Endothelial cell of hepatic sinusoid (primary cell): ENCODE measurements around the gene FNDC3A.
"Not testable (repeated sequence)": the region's sequence is repeated elsewhere in the genome, so short reads cannot be mapped to it uniquely, and the experiment has no call there.

Experiments used
- in situ Hi-C: cut with HindIII; loops from 2 replicates; pipeline ENCODE4 v1.10.0; 2017; ENCODE audit warnings: low sequenced_read_pairs

FNDC3A gene

DNA sequence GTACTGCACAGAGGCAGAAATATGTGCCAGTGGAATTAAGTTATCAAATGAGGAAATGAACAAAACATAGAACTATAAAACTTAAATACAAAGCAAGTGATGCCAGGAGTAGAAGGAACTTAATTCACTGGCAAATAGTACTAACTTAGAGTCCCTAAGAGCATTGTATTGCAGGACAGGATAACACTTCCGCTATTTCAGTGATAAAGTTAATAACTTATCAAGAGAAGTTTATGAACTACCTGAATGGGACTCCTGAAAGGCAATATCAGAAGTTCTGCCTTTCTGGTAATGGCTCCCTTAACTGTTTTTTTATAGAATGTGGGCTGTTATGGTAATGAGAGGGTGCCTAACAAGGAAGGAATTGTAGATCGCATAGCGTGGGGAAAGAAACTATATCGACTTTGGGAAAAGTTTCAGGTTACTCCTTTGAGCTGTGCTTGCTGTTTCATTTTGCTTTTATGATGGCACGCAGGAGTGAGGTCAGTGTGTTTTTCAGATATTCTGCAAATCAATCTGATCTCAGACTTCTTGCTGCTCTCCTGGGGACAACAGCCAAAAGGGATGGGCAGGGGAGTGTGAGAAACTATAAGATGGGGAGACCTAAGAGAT is 149.1 kb downstream of the FNDC3A start:
- in situ Hi-C loops: loop anchor here (5.0 kb wide), 1 partner anchor 78 kb away; no protein-coding TSS in a partner anchor

DNA sequence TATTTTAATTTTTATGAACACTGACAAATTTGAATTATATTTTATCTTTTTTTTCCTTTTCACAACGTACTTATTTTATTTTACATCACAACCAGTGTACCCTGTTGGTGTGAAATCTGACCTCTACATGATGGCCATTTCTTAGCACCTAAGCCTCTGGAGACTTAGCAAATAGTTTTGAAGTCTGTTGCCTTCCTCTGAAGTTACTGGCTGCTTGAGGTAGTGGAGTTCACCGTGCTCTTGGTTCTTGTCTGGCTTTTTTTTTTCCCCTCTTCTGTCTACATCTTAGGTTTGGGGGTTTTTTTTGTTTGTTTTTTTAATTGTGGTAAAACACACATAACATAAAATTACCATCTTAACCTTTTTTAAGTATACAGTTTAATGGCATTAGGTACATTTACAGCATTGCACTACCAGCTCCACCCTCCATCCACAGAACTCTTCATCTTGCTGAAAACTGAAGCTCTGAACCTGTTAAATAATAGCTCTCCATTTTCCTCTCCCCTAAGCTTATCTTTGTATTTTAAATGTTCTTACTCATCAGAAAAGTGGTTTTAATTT is 150.3 kb downstream of the FNDC3A start:
- in situ Hi-C loops: loop anchor here (5.0 kb wide), 1 partner anchor 76 kb away; no protein-coding TSS in a partner anchor

DNA sequence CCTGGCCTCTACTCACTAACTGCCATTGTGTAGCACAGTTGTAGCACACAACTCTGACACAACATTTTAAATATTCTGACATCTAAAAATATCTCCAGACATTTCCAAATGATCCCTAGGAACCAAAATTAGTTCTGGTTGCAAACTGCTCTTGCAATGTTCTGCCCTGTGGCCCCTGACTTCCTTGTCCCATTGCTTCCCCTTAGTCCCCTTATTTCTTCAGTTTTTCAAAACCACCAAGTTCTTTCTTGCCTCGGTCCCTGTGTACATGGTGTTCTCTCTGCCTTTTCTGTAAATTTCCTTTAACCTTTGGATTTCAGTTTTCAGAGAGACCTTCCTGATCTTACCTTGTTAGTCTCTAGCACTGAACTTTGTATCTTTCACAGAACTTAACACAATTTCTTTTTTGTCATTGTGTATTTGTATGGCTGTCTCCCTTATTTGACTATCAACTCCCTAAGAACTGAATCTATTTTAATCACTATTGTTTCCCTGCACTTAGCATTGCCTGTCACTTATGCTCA is 156.8 kb downstream of the FNDC3A start:
- in situ Hi-C loops: no loop called here

DNA sequence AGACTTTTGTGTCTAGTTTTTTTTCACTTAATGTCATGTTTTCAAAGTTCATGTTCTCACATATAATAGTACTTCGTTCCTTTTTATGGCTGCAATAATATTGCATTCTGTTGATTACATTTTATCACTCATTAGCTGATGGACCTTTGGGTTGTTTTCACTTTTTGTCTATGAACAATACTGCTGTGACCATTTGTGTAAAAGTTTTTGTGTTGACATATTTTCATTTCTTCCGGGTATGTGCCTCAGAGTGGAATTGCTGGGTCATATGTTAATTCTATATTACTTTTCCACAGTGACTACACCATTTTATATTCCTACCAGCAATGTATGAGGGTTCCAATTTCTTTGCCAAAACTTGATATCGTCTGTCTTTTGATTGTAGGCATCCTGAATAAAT is 158.6 kb downstream of the FNDC3A start:
- in situ Hi-C loops: no loop called here

DNA sequence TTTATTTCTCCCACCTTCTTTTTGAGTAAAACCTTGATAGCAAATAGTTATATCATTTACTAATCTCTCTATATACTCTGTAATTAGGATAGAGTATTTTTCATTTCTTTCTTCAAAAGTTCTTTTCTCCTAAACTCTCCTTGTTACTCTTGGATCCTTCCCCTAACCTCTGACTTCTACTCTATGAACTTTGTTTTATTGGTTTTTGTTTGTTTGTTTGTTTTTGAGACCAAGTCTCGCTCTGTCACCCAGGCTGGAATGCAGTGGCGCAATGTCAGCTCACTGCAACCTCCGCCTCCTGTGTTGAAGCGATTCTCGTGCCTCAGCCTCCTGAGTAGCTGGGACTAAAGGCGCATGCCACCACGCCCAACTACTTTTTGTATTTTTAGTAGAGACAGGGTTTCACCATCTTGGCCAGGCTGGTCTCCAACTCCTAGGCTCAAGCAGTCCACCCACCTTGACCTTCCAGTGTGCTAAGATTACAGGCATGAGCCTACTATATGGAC is 161.5 kb downstream of the FNDC3A start:
- in situ Hi-C loops: not testable (repeated sequence)

DNA sequence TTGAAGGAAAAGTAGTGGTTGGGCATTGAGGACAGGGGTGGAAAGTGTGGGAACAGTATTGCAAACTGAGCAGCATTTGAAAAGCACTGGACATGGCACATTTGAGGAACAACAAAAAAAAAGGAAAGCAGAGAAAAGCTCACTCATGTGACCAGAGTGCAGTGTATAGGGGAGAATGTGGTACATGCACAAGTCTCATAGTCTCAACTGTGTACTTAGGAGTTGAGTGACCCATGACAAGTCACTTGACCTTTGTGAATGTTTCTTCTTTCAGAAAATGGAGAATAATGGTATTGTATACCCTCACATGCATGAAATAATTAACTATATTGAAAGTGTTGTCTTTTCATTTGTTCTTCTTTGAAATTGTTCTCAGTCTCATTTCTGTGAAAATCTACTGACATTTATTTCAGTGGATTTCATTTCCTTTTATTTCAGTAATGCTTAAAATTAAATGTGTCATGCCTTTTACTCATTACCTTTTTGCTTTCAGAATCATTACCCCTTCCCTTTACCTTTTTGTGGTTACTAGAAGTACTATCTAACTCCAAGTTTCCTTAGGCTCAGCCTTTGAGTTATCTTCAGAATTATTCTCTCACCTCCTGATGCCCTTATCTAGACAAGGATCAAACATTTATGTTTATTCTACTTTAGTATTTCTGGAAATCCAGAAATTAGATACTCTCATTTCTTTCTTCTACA is 165.3 kb downstream of the FNDC3A start:
- in situ Hi-C loops: no loop called here

- in situ Hi-C loops: no loop called here
These were observed 171.2 kb downstream of the FNDC3A start for GRCh38 chr13:49146950-49147355.

DNA sequence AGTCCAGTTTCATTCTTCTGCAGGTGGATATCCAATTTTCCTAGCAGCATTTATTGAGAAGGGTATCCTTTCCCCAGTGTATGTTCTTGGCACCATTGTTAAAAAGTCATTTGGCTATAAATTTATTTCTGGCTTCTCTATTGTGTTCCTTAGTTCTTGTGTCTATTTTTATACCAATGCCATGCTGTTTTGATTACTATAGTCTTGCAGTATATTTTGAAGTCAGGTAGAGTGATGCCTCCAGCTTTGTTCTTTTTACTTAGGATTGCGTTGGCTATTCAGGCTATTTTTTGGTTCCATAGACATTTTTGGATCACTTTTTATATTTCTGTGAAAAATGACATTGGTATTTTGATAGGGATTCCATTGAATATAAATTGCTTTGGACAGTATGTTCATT is 172.7 kb downstream of the FNDC3A start:
- in situ Hi-C loops: no loop called here

- in situ Hi-C loops: not testable (repeated sequence)
These were observed 182.4 kb downstream of the FNDC3A start for GRCh38 chr13:49157955-49158584.

- in situ Hi-C loops: not testable (repeated sequence)
These were observed 187.4 kb downstream of the FNDC3A start for GRCh38 chr13:49163162-49163561.

DNA sequence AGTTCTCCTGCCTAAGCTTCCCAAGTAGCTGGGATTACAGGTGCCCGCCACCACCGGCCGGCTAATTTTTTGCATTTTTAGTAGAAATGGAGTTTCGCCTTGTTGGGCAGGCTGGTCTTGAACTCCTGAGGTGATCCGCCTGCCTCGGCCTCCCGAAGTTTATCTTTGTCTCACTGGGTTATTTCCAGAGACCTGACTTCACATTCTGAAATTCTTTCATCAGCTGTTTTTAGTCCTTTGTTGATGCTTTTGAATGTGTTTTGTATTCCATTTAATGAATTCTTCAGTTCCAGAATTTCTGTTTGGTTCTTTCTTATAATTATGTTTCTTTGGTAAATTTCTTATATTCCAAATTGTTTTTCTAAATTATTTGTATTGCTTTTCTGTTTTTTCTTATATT is 189.0 kb downstream of the FNDC3A start:
- in situ Hi-C loops: no loop called here

DNA sequence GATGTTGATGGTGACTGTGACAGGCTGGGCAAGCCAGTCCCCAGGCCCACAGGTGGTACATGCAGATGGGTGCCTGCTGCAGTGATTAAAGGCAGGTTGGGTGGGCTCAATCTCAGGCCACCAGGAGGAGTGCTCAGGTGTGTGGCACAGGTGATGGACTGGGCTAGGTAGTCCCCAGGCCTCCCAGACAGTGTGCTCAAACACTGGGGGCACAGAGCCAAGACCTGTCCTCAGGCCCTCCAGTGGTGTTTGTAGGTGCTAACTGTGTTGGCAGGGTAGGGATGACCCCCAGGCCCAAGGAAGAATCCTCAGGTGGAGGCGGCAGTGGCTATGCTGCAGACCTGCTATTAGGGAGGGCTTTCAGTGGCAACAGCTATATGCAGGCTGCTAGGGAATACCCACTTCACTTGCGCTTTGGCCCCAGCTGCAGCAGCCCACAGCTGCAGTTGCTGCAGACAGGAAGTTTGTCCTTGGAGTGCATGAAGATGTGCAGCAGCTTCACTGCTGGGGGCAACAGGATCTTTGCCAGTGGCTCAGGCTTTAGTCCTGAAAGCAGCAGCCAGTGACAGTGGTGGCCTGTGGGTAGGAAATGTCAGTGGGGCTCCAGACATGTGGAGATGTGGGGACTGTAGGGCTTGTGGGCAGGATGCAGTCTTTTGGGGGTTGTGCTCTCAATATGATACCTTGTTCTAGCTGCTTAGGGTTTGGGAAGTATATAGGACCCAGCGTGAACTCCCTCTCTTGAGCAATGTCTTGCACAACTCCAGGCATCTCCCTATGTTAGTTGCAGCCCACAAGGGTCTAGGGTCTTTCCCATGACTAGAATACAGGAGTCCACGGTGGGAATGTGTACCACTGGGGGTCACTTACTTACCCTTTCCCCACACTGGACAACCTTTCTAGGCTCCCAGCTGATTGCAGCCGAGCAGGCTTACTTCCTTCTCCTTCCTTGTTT is 190.4 kb downstream of the FNDC3A start:
- in situ Hi-C loops: no loop called here

DNA sequence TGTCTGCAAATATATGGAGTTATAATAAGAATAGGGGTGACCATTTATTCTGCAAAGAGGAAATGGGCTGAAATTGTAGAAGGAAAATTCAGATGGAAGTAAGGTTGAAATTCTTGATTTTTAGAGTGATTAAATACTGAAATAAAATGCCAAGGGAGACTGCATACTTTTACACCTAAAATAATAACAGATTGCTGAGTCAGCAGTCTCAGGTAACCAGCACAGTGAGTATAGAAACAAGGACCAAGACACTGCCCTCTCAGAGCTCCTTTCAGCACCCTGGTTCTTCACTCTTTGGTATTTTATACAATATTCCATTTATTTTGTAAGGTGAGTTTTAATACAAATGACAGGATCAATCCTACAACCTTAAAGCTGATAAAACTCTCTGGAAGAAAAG is 195.6 kb downstream of the FNDC3A start:
- in situ Hi-C loops: no loop called here

DNA sequence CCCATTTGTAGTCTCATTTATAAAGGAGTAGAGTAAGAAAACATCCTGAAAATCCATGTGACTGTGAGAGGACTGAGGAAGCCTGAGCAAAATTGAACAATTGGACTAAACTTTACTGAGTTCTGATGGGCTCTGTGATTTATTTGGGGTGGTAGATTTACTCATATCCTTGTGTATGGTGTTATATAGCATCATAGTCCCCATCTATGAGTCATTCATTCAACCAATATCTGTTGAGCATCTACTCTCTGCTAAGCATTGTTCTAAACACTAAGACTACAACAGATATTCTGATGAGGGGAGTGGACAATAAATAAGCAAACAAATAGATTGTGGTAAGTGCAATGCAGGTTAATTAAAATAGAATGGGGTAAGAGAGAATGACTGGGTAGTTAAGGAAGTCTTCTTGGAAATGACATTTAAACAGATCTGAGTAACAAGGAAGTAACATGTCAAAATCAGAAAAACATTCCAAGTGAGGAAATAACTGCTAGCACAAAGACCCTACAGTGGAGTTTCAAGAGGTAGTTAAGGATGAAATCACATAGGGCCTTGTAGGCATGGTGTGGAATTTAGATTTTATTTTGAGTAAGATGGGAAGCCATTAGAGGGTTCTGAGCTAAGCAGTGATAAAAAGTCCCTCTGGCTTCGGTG is 208.1 kb downstream of the FNDC3A start:
- in situ Hi-C loops: no loop called here

DNA sequence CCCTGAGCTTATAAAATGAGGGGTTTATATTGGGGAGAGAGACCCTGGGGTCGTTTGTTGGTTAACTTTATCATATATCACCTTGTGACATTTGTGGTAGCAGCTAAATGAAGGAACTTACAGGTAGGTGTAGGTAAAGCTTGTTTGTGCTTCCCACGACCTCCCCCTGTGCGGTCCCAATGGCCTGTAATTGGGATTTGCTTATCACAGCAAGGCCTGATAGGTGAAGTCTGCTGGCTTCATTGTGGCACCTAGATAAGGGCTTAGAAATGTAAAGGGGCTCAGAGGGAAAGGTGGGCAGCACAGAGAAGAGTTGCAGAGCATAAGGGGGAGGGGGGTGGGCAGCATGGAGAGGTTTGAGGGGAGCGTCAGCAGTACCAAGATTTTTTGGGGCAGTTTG is 208.9 kb downstream of the FNDC3A start:
- in situ Hi-C loops: no loop called here

GRCh38 chr13:49185264-49185663 is 209.6 kb downstream of the FNDC3A start:
- in situ Hi-C loops: no loop called here

DNA sequence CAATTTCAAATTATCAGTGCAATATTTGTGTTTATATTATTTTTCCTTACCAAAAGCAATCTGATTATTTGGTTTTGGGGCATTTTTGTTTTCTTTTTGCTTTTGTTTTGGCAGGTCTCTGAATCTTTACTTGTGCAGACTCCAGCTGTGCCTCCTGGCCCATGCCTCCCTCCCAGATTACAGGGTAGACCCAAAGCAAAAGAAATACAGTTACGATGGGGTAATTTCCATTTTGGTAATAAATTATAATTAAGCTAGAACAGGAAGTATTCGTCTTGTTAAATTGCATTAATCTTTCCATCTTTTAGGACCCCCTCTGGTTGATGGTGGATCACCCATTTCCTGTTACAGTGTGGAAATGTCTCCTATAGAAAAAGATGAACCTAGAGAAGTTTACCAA is 215.2 kb downstream of the FNDC3A start:
- in situ Hi-C loops: no loop called here

DNA sequence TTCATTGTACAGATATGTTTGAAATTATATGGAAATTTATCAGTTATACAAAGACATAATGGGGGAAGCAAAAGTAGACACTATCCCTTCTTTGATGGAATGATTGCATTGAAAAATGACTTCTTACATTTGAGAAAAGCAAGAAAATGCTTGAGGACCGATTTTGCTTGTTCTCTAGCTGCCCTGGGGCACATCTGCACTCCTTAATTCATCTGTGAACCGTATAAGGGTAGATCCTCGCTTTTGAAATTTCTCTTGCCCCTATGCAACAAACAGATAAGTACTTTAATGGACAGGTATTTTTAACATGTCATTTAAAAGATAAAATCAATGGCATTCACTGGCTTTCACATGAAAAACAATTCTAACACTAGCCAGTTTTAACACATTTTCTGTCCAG is 230.9 kb downstream of the FNDC3A start:
- in situ Hi-C loops: no loop called here

- in situ Hi-C loops: no loop called here
These were observed 232.9 kb downstream of the FNDC3A start for GRCh38 chr13:49208619-49209018.

DNA sequence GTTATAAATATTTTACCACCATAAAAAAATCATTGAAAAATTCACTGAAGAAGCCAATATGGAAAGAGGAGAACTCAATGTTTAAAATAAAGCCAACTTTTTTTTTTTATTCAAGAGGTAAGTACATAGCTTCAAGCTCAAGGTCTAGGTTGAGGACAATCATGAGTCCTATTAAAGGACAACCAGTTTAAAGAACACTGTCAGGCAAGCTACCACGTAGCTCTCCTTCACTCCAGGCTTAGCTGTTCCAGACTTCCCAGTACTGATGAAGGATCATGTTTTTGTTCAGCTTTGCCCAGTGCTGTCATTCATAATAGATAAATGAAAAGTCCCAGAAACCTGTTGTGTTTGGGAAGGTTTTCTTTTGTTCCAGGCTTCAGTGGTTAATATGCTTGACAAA is 234.4 kb downstream of the FNDC3A start:
- in situ Hi-C loops: no loop called here
